OCI-LY1 (cell line): Measurements from ENCODE around the gene CIB2.
A peak's percentile ranks its signal among the peaks of the same experiment; 100 is the strongest.

ENCODE experiments used
- H2AFZ ChIP-seq: fragments of 200-600 bp; sonication (generic), shearing (Covaris generic); 2 replicates; pipeline ENCODE4 v1.6.0; 2014; ENCODE audit warnings: antibody characterized with exemption, mild to moderate bottlenecking, low read length
- H3F3A ChIP-seq: fragments of 200-600 bp; sonication (generic), shearing (Covaris generic); 2 replicates; pipeline ENCODE4 v1.6.0; 2014; ENCODE audit warnings: mild to moderate bottlenecking, antibody characterized with exemption, low read length, moderate library complexity; ENCODE audit not compliant: insufficient read depth
- H3K27ac ChIP-seq: fragments of 200-600 bp; sonication (generic); 2 replicates; pipeline ENCODE4 v1.5.1; 2014; ENCODE audit warnings: low read length, mixed run types, mild to moderate bottlenecking, low read depth; ENCODE audit not compliant: poor library complexity, severe bottlenecking
- H3K27me3 ChIP-seq: fragments of 200-600 bp; sonication (generic); 2 replicates; pipeline ENCODE4 v1.6.0; 2014; ENCODE audit warnings: antibody characterized with exemption, mild to moderate bottlenecking, low read length, moderate library complexity; ENCODE audit not compliant: insufficient read depth
- H3K36me3 ChIP-seq: fragments of 200-600 bp; sonication (generic); 2 replicates; pipeline ENCODE4 v1.6.1; 2014; ENCODE audit warnings: mild to moderate bottlenecking, antibody characterized with exemption, low read length, moderate library complexity, mixed read lengths; ENCODE audit not compliant: insufficient read depth
- H3K4me1 ChIP-seq: fragments of 200-600 bp; sonication (generic); 2 replicates; pipeline ENCODE4 v1.5.1; 2014; ENCODE audit warnings: mild to moderate bottlenecking, low read length, moderate library complexity; ENCODE audit not compliant: insufficient read depth, severe bottlenecking
- H3K4me2 ChIP-seq: fragments of 200-600 bp; sonication (generic), shearing (Covaris generic); 2 replicates; pipeline ENCODE4 v1.6.1; 2014; ENCODE audit warnings: low read length
- H3K4me3 ChIP-seq: fragments of 200-600 bp; sonication (generic); 2 replicates; pipeline ENCODE4 v1.5.1; 2014; ENCODE audit warnings: low read length, low read depth, mild to moderate bottlenecking, mixed read lengths; ENCODE audit not compliant: poor library complexity, severe bottlenecking
- H3K79me2 ChIP-seq: fragments of 200-600 bp; shearing (Covaris generic); 2 replicates; pipeline ENCODE4 v1.6.1; 2016; ENCODE audit warnings: mixed run types, low read length, mixed read lengths; ENCODE audit not compliant: insufficient read depth
- H3K9ac ChIP-seq: fragments of 200-600 bp; sonication (generic), shearing (Covaris generic); 2 replicates; pipeline ENCODE4 v1.6.1; 2014; ENCODE audit warnings: mild to moderate bottlenecking, low read length, mixed read lengths
- H3K9me2 ChIP-seq: fragments of 200-600 bp; sonication (generic), shearing (Covaris generic); 2 replicates; pipeline ENCODE4 v1.6.1; 2014; ENCODE audit warnings: low read depth, mild to moderate bottlenecking, low read length, mixed read lengths
- H3K9me3 ChIP-seq: fragments of 200-600 bp; shearing (Covaris generic); 2 replicates; pipeline ENCODE4 v1.6.1; 2014; ENCODE audit warnings: low read length, mixed read lengths
- H4K20me1 ChIP-seq: fragments of 200-600 bp; sonication (generic), shearing (Covaris generic); 2 replicates; pipeline ENCODE4 v1.6.0; 2016; ENCODE audit warnings: mild to moderate bottlenecking, low read length; ENCODE audit not compliant: insufficient read depth
- EZH2 ChIP-seq: fragments of 200-600 bp; sonication (generic), shearing (Covaris generic); IDR thresholded peaks from 2 replicates; pipeline ENCODE4 v1.8.0; 2017; ENCODE audit warnings: borderline replicate concordance, mixed run types, mild to moderate bottlenecking, antibody characterized with exemption, low read length, moderate library complexity, mixed read lengths
- TF ChIP-seq, protein P1 (sequence below): fragments of 200-600 bp; sonication (generic), shearing (Covaris generic); IDR thresholded peaks from 2 replicates; pipeline ENCODE4 v1.5.1; 2017; ENCODE audit warnings: mild to moderate bottlenecking, antibody characterized with exemption, low read length, moderate library complexity, mixed read lengths

The CIB2 gene

DNA sequence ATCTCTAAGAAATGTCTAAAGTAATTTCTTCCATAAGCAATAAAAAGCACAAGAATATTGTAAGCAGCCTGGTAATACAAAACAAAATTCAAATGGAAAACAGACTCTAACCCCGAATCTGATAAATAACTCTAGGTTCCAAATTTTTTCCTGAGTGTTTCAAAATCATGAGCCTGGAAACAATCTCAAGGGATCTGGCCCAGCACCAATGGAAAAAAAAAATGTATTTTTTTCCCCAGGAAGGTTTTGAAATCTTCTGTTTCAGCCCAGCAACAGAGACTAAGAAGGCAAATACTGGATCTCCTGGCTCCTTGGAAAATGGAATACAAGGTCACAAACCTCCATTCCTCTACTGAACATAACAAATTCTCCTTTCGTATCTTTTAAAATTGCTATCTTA, 66.7 kb downstream of the CIB2 start:
- peak overlapping the region; percentile 88 for H3K27ac ChIP-seq
- H3K4me1 ChIP-seq: peaks cover 90% of the 10 kb centered on the region

GRCh38 chr15:78063970-78064385, 67.3 kb downstream of the CIB2 start:
- peaks cover 90% of the 10 kb centered on the region for H3K4me1 ChIP-seq
- H3K27ac ChIP-seq: no peak overlapping the region
- no peak overlapping the region for H3K9ac ChIP-seq
- no peaks in the 10 kb centered on the region for H3K9me3 ChIP-seq
- no peak for TF ChIP-seq EZH2
- TF ChIP-seq, protein P1, sequence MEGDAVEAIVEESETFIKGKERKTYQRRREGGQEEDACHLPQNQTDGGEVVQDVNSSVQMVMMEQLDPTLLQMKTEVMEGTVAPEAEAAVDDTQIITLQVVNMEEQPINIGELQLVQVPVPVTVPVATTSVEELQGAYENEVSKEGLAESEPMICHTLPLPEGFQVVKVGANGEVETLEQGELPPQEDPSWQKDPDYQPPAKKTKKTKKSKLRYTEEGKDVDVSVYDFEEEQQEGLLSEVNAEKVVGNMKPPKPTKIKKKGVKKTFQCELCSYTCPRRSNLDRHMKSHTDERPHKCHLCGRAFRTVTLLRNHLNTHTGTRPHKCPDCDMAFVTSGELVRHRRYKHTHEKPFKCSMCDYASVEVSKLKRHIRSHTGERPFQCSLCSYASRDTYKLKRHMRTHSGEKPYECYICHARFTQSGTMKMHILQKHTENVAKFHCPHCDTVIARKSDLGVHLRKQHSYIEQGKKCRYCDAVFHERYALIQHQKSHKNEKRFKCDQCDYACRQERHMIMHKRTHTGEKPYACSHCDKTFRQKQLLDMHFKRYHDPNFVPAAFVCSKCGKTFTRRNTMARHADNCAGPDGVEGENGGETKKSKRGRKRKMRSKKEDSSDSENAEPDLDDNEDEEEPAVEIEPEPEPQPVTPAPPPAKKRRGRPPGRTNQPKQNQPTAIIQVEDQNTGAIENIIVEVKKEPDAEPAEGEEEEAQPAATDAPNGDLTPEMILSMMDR: no peak
- H4K20me1 ChIP-seq: no peaks in the 10 kb centered on the region
- no peaks in the 10 kb centered on the region for H3K36me3 ChIP-seq
- H3K4me3 ChIP-seq: no peak overlapping the region
- H3K79me2 ChIP-seq: peaks cover 71% of the 10 kb centered on the region
- no peak overlapping the region for H3K4me2 ChIP-seq
- H3K27me3 ChIP-seq: no peaks in the 10 kb centered on the region
- no peak overlapping the region for H2AFZ ChIP-seq
- no peaks in the 10 kb centered on the region for H3K9me2 ChIP-seq
- H3F3A ChIP-seq: no peaks in the 10 kb centered on the region

More for the DNA sequence above, 66.7 kb downstream of the CIB2 start:
- H3K9me2 ChIP-seq: no peaks in the 10 kb centered on the region
- H3K79me2 ChIP-seq: peaks cover 76% of the 10 kb centered on the region
- H3K36me3 ChIP-seq: no peaks in the 10 kb centered on the region
- H3K4me3 ChIP-seq: no peak overlapping the region
- no peaks in the 10 kb centered on the region for H3K9me3 ChIP-seq
- H2AFZ ChIP-seq: no peak overlapping the region
- H3F3A ChIP-seq: no peaks in the 10 kb centered on the region
- no peaks in the 10 kb centered on the region for H4K20me1 ChIP-seq
- no peak for TF ChIP-seq EZH2
- TF ChIP-seq, protein P1: no peak
- H3K9ac ChIP-seq: no peak overlapping the region
- H3K27me3 ChIP-seq: no peaks in the 10 kb centered on the region
- no peak overlapping the region; the same call in 1 of the 2 replicates for H3K4me2 ChIP-seq

DNA sequence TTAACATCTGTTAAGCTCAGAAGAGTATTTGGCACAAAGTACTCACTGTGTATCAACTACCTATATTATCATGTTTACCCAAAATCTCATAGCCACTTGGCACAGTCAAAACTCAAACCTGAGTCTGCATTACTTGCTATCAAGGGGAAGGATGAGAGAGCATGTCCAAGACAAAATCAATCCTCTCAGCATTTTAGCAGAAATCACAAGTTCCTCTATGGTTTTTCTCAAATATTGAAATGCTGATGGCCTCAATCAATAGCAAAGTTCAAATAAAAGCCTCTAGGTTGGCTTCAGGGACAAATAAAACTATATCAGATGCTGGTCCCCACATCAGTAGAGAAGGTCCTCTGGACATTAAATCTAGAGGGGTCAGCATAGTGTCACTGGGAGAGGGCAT, 68.0 kb downstream of the CIB2 start:
- no peaks in the 10 kb centered on the region for H4K20me1 ChIP-seq
- H2AFZ ChIP-seq: no peak overlapping the region
- no peaks in the 10 kb centered on the region for H3F3A ChIP-seq
- no peaks in the 10 kb centered on the region for H3K9me2 ChIP-seq
- H3K9me3 ChIP-seq: no peaks in the 10 kb centered on the region
- no peaks in the 10 kb centered on the region for H3K27me3 ChIP-seq
- no peak overlapping the region for H3K9ac ChIP-seq
- no peak overlapping the region; the same call in 1 of the 2 replicates for H3K4me2 ChIP-seq
- peaks cover 90% of the 10 kb centered on the region for H3K4me1 ChIP-seq
- H3K79me2 ChIP-seq: peaks cover 70% of the 10 kb centered on the region
- TF ChIP-seq EZH2: no peak
- TF ChIP-seq, protein P1: no peak
- H3K27ac ChIP-seq: peak overlapping the region; percentile 6
- H3K4me3 ChIP-seq: no peak overlapping the region
- no peaks in the 10 kb centered on the region for H3K36me3 ChIP-seq
